Fibroblast of lung (primary cell): ENCODE data around the gene BAIAP2.

Source experiments
- CTCF ChIP-seq, 2 donors: IDR thresholded peaks in 1 of 2; conservative IDR thresholded peaks in 1 of 2; 1 replicate in 1 of 2; 2 replicates in 1 of 2; pipeline ENCODE4 v1.5.1; 2011 to 2012; ENCODE audit warnings: low read length in 2 of 2, control low read depth in 1 of 2, inconsistent platforms in 1 of 2, low read depth in 1 of 2, mild to moderate bottlenecking in 1 of 2
- EZH2 ChIP-seq: IDR thresholded peaks from 2 replicates; pipeline ENCODE4 v1.5.1; 2012; ENCODE audit warnings: low read length, control low read depth, mild to moderate bottlenecking; ENCODE audit errors: missing control alignments

GRCh38 chr17:81106716-81107115 is 71.8 kb downstream of the BAIAP2 start:
- TF ChIP-seq CTCF (conservative IDR thresholded peaks at IDR 0.05 in 1 of 2, IDR thresholded peaks at IDR 0.05 in 1 of 2; ENCODE audit: low read depth in 1 of 2, low read length in 2 of 2) (no peak), EZH2 (no peak)
